ENCODE results near the gene TNFRSF25. TPM values are rescaled to one million over a fixed set of nuclear protein-coding genes. Genes with fewer than 3 reads are reported as not detected.

Gene TNFRSF25
- total and polyA plus RNA-seq, 8 donors, result 5.6 to 34.8 (median 23.3) TPM

GRCh38 chr1:6503884-6504602 is 38.1 kb upstream of the TNFRSF25 start:
- ATAC-seq (no peak), DNase-seq (no peak)
- intact Hi-C loops (cut with DNase I), result no loop called here

GRCh38 chr1:6502000-6502891 is 36.3 kb upstream of the TNFRSF25 start:
- no peak for TF ChIP-seq CTCF (IDR thresholded peaks at IDR 0.05)
- peaks cover 0 to 34% of the 10 kb centered on the region in 2 donors for H3K27me3 ChIP-seq
- no peak for DNase-seq
- no peak for ATAC-seq
- intact Hi-C loops (cut with DNase I), result no loop called here
- H3K9me3 ChIP-seq, result no peaks in the 10 kb centered on the region
- H3K27ac ChIP-seq, result no peak overlapping the region
- no peak overlapping the region for H3K4me3 ChIP-seq
- no peaks in the 10 kb centered on the region for H3K36me3 ChIP-seq
- peaks cover 0 to 13% of the 10 kb centered on the region in 2 donors for H3K4me1 ChIP-seq

More at GRCh38 chr1:6503884-6504602, 38.1 kb upstream of the TNFRSF25 start:
- Histone ChIP-seq H3K4me1 (peaks cover 0 to 6% of the 10 kb centered on the region in 2 donors), H3K36me3 (no peaks in the 10 kb centered on the region), H3K9me3 (no peaks in the 10 kb centered on the region), H3K27me3 (peaks cover 0 to 23% of the 10 kb centered on the region in 2 donors), H3K27ac (no peak overlapping the region), H3K4me3 (no peak overlapping the region)
- no peak for TF ChIP-seq CTCF (IDR thresholded peaks at IDR 0.05)

GRCh38 chr1:6501279-6501813 is 35.4 kb upstream of the TNFRSF25 start:
- intact Hi-C loops (cut with DNase I), result no loop called here
- TF ChIP-seq CTCF (IDR thresholded peaks at IDR 0.05), result no peak
- no peak overlapping the region for H3K27ac ChIP-seq
- H3K9me3 ChIP-seq, result no peaks in the 10 kb centered on the region
- H3K4me3 ChIP-seq, result no peak overlapping the region
- H3K4me1 ChIP-seq, result peaks cover 0 to 19% of the 10 kb centered on the region in 2 donors
- H3K27me3 ChIP-seq, result peaks cover 0 to 38% of the 10 kb centered on the region in 2 donors
- DNase-seq (no peak), ATAC-seq (no peak)
- no peaks in the 10 kb centered on the region for H3K36me3 ChIP-seq

- Histone ChIP-seq H3K9me3 (no peaks in the 10 kb centered on the region), H3K27ac (no peak overlapping the region), H3K27me3 (peaks cover 0 to 38% of the 10 kb centered on the region in 2 donors), H3K36me3 (no peaks in the 10 kb centered on the region), H3K4me1 (peaks cover 0 to 19% of the 10 kb centered on the region in 2 donors), H3K4me3 (no peak overlapping the region)
- intact Hi-C loops (cut with DNase I), result no loop called here
- no peak for ATAC-seq
- DNase-seq, result no peak
- TF ChIP-seq CTCF (IDR thresholded peaks at IDR 0.05), result no peak
Observed at GRCh38 chr1:6500544-6501278, 34.7 kb upstream of the TNFRSF25 start.

Measured in left lung (tissue), 10 donors.